Neural progenitor cell (in vitro differentiated cells): ENCODE data around the gene SMCP. TPM values are rescaled to one million over a fixed set of nuclear protein-coding genes. Genes with fewer than 3 reads are reported as not detected.

ENCODE experiments used
- DNase-seq: peaks from one replicate; pipeline ENCODE4 v3.0.0-alpha.2; 2016; ENCODE audit warnings: low spot score
- H2AFZ ChIP-seq: fragments of 200-600 bp; sonication (generic); replicated peaks from 2 replicates; pipeline ENCODE4 v1.6.1; 2016; ENCODE audit warnings: antibody characterized with exemption
- H3F3A ChIP-seq: fragments of 200-600 bp; sonication (generic); 2 replicates; pipeline ENCODE4 v1.6.1; 2016; ENCODE audit warnings: antibody characterized with exemption, low read depth
- H3K27ac ChIP-seq: fragments of 200-600 bp; sonication (generic); 2 replicates; pipeline ENCODE4 v1.5.1; 2016; ENCODE audit warnings: mild to moderate bottlenecking
- H3K27me3 ChIP-seq: fragments of 200-600 bp; sonication (generic); 2 replicates; pipeline ENCODE4 v1.6.1; 2016; ENCODE audit warnings: mild to moderate bottlenecking, moderate library complexity
- H3K36me3 ChIP-seq: fragments of 200-600 bp; sonication (generic); 2 replicates; pipeline ENCODE4 v1.5.1; 2016
- H3K4me1 ChIP-seq: fragments of 200-600 bp; sonication (generic); 2 replicates; pipeline ENCODE4 v1.6.1; 2016; ENCODE audit warnings: mixed run types
- H3K4me2 ChIP-seq: fragments of 200-600 bp; sonication (generic); 2 replicates; pipeline ENCODE4 v1.6.1; 2016
- H3K4me3 ChIP-seq: fragments of 200-600 bp; sonication (generic); 2 replicates; pipeline ENCODE4 v1.5.1; 2016
- H3K79me2 ChIP-seq: fragments of 200-600 bp; sonication (generic); 2 replicates; pipeline ENCODE4 v1.6.1; 2016; ENCODE audit warnings: low read depth
- H3K9ac ChIP-seq: fragments of 200-600 bp; sonication (generic); 2 replicates; pipeline ENCODE4 v1.6.1; 2016
- H3K9me3 ChIP-seq: fragments of 200-600 bp; sonication (generic); 2 replicates; pipeline ENCODE4 v1.5.1; 2016; ENCODE audit warnings: low read depth
- H4K20me1 ChIP-seq: fragments of 200-600 bp; sonication (generic); 2 replicates; pipeline ENCODE4 v1.6.1; 2016; ENCODE audit warnings: low read depth
- H3K27ac Mint-ChIP-seq: 3 replicates; pipeline ENCODE4 v1.8.0; 2021; ENCODE audit warnings: mixed read lengths
- H3K27me3 Mint-ChIP-seq: 2 replicates; pipeline ENCODE4 v1.8.0; 2022; ENCODE audit warnings: low read depth, mild to moderate bottlenecking, inconsistent platforms, moderate library complexity, mixed read lengths; ENCODE audit not compliant: insufficient read depth
- H3K36me3 Mint-ChIP-seq: 3 replicates; pipeline ENCODE4 v1.8.0; 2021; ENCODE audit warnings: mixed read lengths
- H3K4me1 Mint-ChIP-seq: 3 replicates; pipeline ENCODE4 v1.8.0; 2021; ENCODE audit warnings: mixed read lengths
- H3K4me3 Mint-ChIP-seq: 3 replicates; pipeline ENCODE4 v1.8.0; 2021; ENCODE audit warnings: mild to moderate bottlenecking, moderate library complexity, mixed read lengths
- H3K9me3 Mint-ChIP-seq: 3 replicates; pipeline ENCODE4 v1.8.0; 2020; ENCODE audit warnings: mixed read lengths
- EZH2 ChIP-seq: fragments of 200-600 bp; sonication (generic); IDR thresholded peaks from 2 replicates; pipeline ENCODE4 v1.6.1; 2017; ENCODE audit warnings: antibody characterized with exemption, mild to moderate bottlenecking, moderate library complexity
- EZH2phosphoT487 ChIP-seq: fragments of 200-600 bp; sonication (generic); IDR thresholded peaks from 2 replicates; pipeline ENCODE4 v1.6.1; 2017; ENCODE audit warnings: antibody characterized with exemption
- total RNA-seq: library from RNA; depleted of rRNA; stranded (reverse); fragments of >200 nt; gene quantifications from 2 replicates; pipeline ENCODE4 v1.2.3, GENCODE V29; 2015; ENCODE audit warnings: low replicate concordance
- TF ChIP-seq, protein P1 (sequence below): fragments of 200-600 bp; sonication (generic); IDR thresholded peaks from 2 replicates; pipeline ENCODE4 v1.5.1; 2017; ENCODE audit warnings: antibody characterized with exemption, mild to moderate bottlenecking

Gene SMCP, protein sequence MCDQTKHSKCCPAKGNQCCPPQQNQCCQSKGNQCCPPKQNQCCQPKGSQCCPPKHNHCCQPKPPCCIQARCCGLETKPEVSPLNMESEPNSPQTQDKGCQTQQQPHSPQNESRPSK
- total RNA-seq, result not detected in 2 replicates

DNA sequence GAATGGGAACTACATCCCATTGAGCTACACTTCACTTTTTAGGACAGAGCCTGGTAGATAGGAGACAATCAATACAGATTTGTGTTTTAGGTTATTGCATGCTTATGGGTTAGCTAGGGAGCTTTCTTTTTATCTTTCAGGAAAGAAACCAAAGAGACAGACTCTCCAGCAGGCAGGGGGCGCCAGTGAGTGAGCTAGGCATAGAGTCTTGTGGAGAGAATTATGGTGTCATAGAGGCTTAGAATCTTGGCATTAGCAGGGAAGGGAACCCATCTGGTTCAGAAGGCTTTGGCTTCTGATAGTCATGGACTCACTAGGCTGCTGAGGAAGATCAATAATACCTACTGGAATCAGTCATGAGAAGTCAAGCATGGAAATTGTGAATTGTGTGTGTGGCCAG is at the start of gene SMCP:
Gene SMCP (plus strand): TSS at position 281 of the 400 bp plus-strand sequence. CDS start 6,101 bp downstream, outside the sequence.
- Mint-ChIP-seq H3K27me3 (peaks cover 4% of the 10 kb centered on the region), H3K9me3 (peaks cover 21% of the 10 kb centered on the region), H3K36me3 (no peaks in the 10 kb centered on the region), H3K27ac (no peak within 1 kb of the TSS), H3K4me1 (no peaks in the 10 kb centered on the region), H3K4me3 (no peak within 1 kb of the TSS)
- H3K36me3 ChIP-seq, result no peaks in the 10 kb centered on the region
- no peak within 1 kb of the TSS for H3K9ac ChIP-seq
- no peak within 1 kb of the TSS for H3K27ac ChIP-seq
- no peaks in the 10 kb centered on the region for H3F3A ChIP-seq
- no peaks in the 10 kb centered on the region for H3K4me1 ChIP-seq
- TF ChIP-seq EZH2phosphoT487 (no peak), EZH2 (no peak)
- TF ChIP-seq, protein P1, sequence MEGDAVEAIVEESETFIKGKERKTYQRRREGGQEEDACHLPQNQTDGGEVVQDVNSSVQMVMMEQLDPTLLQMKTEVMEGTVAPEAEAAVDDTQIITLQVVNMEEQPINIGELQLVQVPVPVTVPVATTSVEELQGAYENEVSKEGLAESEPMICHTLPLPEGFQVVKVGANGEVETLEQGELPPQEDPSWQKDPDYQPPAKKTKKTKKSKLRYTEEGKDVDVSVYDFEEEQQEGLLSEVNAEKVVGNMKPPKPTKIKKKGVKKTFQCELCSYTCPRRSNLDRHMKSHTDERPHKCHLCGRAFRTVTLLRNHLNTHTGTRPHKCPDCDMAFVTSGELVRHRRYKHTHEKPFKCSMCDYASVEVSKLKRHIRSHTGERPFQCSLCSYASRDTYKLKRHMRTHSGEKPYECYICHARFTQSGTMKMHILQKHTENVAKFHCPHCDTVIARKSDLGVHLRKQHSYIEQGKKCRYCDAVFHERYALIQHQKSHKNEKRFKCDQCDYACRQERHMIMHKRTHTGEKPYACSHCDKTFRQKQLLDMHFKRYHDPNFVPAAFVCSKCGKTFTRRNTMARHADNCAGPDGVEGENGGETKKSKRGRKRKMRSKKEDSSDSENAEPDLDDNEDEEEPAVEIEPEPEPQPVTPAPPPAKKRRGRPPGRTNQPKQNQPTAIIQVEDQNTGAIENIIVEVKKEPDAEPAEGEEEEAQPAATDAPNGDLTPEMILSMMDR, result no peak
- H3K27me3 ChIP-seq, result no peaks in the 10 kb centered on the region
- H3K79me2 ChIP-seq, result no peaks in the 10 kb centered on the region
- no peak within 1 kb of the TSS for H3K4me3 ChIP-seq
- no peak for DNase-seq
- no peaks in the 10 kb centered on the region for H4K20me1 ChIP-seq
- no peak within 1 kb of the TSS for H3K4me2 ChIP-seq
- H3K9me3 ChIP-seq, result peaks cover 13% of the 10 kb centered on the region
- H2AFZ ChIP-seq, result no peak within 1 kb of the TSS

DNA sequence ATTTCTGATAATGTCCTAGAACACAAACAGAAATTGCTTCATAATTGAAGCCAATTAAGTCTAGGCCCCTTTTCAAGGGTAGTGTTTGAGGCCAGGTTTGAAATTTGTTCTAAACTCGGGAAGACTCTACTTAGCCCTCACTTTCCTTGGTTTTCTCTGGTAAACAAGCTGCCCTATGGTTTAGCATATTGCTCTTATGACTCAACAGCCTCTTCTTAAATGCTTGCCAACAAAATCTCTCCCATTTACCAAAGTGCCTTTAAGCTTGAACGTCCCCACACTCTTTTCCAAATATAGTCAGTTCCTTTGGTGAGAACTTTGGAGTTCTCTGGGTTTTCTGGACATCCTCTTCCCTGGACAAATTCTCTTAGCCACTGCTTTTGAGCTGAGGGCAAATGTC is 41.3 kb upstream of the SMCP start:
- H2AFZ ChIP-seq, result no peak overlapping the region
- no peak overlapping the region for H3K4me3 Mint-ChIP-seq
- no peaks in the 10 kb centered on the region for H3K36me3 Mint-ChIP-seq
- no peak overlapping the region for H3K27ac Mint-ChIP-seq
- H4K20me1 ChIP-seq, result no peaks in the 10 kb centered on the region
- no peaks in the 10 kb centered on the region for H3K9me3 ChIP-seq
- no peaks in the 10 kb centered on the region for H3K36me3 ChIP-seq
- H3K9me3 Mint-ChIP-seq, result peaks cover 6% of the 10 kb centered on the region
- TF ChIP-seq EZH2 (no peak), EZH2phosphoT487 (no peak)
- TF ChIP-seq, protein P1, result no peak
- H3K27me3 Mint-ChIP-seq, result no peaks in the 10 kb centered on the region
- H3K9ac ChIP-seq, result no peak overlapping the region
- no peak overlapping the region for H3K4me3 ChIP-seq
- no peaks in the 10 kb centered on the region for H3F3A ChIP-seq
- H3K27ac ChIP-seq, result no peak overlapping the region
- H3K27me3 ChIP-seq, result no peaks in the 10 kb centered on the region
- no peaks in the 10 kb centered on the region for H3K79me2 ChIP-seq
- H3K4me1 ChIP-seq, result no peaks in the 10 kb centered on the region
- no peaks in the 10 kb centered on the region for H3K4me1 Mint-ChIP-seq
- H3K4me2 ChIP-seq, result no peak overlapping the region
- no peak for DNase-seq

DNA sequence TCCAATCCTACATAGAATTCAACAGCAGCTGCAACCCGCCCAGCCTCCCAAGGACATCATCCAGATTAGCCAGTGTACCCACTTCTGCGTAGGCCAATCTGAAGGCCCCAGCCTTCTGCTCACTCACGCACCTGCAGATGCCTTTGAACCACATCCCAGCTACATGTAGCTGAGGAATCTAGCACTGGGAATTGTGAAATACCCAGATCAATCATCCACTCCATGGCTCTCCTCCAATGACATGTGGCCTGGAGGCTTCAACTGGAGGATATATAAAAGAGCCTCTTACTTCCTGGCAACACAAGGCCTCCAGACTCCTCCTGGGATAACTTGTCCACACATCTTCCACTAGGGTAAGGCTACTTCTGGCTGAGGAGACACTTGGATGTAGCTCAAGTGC is 35.6 kb upstream of the SMCP start, which contains the start of gene LCE6A:
Gene LCE6A (plus strand): TSS at position 301 of the 400 bp plus-strand sequence. CDS start 665 bp downstream, outside the sequence.
- H3K4me1 Mint-ChIP-seq, result no peaks in the 10 kb centered on the region
- Histone ChIP-seq H3K27ac (no peak within 1 kb of the TSS), H3K36me3 (no peaks in the 10 kb centered on the region), H3K27me3 (no peaks in the 10 kb centered on the region), H3K9ac (no peak within 1 kb of the TSS), H3K79me2 (no peaks in the 10 kb centered on the region), H3K4me1 (no peaks in the 10 kb centered on the region), H3K9me3 (peaks cover 11% of the 10 kb centered on the region), H4K20me1 (no peaks in the 10 kb centered on the region), H3F3A (no peaks in the 10 kb centered on the region), H3K4me3 (no peak within 1 kb of the TSS), H2AFZ (no peak within 1 kb of the TSS), H3K4me2 (no peak within 1 kb of the TSS)
- H3K27ac Mint-ChIP-seq, result no peak within 1 kb of the TSS
- DNase-seq, result no peak
- H3K9me3 Mint-ChIP-seq, result peaks cover 3% of the 10 kb centered on the region
- H3K36me3 Mint-ChIP-seq, result no peaks in the 10 kb centered on the region
- TF ChIP-seq EZH2 (no peak), EZH2phosphoT487 (no peak)
- TF ChIP-seq, protein P1, result no peak
- no peaks in the 10 kb centered on the region for H3K27me3 Mint-ChIP-seq
- no peak within 1 kb of the TSS for H3K4me3 Mint-ChIP-seq
